Ishikawa (cell line): ENCODE results near the gene RBM25.

Source experiments
- CEBPB ChIP-seq: IDR thresholded peaks from 2 replicates; pipeline ENCODE4 v1.6.1; 2012
- CREB1 ChIP-seq: IDR thresholded peaks from 2 replicates; pipeline ENCODE4 v1.6.1; 2012; ENCODE audit warnings: low read depth
- EGR1 ChIP-seq: IDR thresholded peaks from 2 replicates; pipeline ENCODE4 v1.6.1; 2012
- EP300 ChIP-seq: IDR thresholded peaks from 2 replicates; pipeline ENCODE4 v1.6.1; 2012; ENCODE audit warnings: borderline replicate concordance
- FOXM1 ChIP-seq: IDR thresholded peaks from 2 replicates; pipeline ENCODE4 v1.6.1; 2012; ENCODE audit warnings: low read depth, borderline replicate concordance
- NFIC ChIP-seq: IDR thresholded peaks from 2 replicates; pipeline ENCODE4 v1.6.1; 2012
- RAD21 ChIP-seq: IDR thresholded peaks from 2 replicates; pipeline ENCODE4 v1.6.1; 2012; ENCODE audit warnings: low read depth
- TAF1 ChIP-seq: IDR thresholded peaks from 2 replicates; pipeline ENCODE4 v1.6.1; 2012; ENCODE audit warnings: low read depth, mild to moderate bottlenecking
- TCF12 ChIP-seq: IDR thresholded peaks from 2 replicates; pipeline ENCODE4 v1.6.1; 2012; ENCODE audit warnings: low read depth
- TEAD4 ChIP-seq: IDR thresholded peaks from 2 replicates; pipeline ENCODE4 v1.6.1; 2012
- YY1 ChIP-seq: IDR thresholded peaks from 2 replicates; pipeline ENCODE4 v1.6.1; 2012; ENCODE audit warnings: low read depth
- ZBTB7A ChIP-seq: IDR thresholded peaks from 2 replicates; pipeline ENCODE4 v1.6.1; 2012; ENCODE audit warnings: low read depth
- TF ChIP-seq, protein P1 (sequence below): IDR thresholded peaks from 2 replicates; pipeline ENCODE4 v1.6.1; 2012; ENCODE audit warnings: low read depth, mild to moderate bottlenecking
- TF ChIP-seq, protein P2 (sequence below): IDR thresholded peaks from 2 replicates; pipeline ENCODE4 v1.6.1; 2012
- TF ChIP-seq, protein P3 (sequence below): IDR thresholded peaks from 2 replicates; pipeline ENCODE4 v1.6.1; 2012

The RBM25 gene

DNA sequence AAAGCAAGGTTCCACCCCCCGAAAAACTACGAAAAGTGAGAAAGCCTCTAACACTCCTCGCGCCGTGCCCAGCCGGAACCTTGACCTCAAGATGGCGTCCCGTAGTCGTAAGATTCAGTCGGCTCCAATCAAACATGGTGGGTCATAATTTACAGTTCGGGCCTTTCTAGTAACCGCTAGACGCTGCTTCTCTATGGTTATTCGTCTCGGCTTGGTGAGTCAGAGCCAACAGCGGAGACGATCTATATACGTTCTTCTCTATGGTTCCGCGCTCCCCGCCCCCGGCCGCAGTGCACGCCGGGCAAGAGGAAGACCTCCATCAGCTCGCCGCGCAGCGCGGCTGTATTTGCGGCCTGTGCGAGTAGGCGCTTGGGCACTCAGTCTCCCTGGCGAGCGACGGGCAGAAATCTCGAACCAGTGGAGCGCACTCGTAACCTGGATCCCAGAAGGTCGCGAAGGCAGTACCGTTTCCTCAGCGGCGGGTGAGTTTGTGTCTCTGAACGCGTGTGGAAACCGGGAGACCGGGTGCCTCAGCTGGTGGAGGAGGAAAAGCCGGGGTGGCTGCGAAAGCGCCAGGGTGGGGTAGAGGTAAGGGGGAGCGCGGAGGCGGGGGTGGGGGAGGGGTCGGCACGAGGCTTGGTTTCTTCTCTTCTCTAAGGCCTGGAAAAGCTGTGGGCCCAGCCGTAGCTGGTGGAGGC lies at the start of gene RBM25:
RBM25 (plus strand) TSS at position 311 of the 698 bp plus-strand sequence. CDS start 13,108 bp downstream, outside the sequence.
- peak; percentile 57 for TF ChIP-seq NFIC
- peak; percentile 93 for TF ChIP-seq TAF1
- no peak for TF ChIP-seq ZBTB7A
- TF ChIP-seq, protein P1, sequence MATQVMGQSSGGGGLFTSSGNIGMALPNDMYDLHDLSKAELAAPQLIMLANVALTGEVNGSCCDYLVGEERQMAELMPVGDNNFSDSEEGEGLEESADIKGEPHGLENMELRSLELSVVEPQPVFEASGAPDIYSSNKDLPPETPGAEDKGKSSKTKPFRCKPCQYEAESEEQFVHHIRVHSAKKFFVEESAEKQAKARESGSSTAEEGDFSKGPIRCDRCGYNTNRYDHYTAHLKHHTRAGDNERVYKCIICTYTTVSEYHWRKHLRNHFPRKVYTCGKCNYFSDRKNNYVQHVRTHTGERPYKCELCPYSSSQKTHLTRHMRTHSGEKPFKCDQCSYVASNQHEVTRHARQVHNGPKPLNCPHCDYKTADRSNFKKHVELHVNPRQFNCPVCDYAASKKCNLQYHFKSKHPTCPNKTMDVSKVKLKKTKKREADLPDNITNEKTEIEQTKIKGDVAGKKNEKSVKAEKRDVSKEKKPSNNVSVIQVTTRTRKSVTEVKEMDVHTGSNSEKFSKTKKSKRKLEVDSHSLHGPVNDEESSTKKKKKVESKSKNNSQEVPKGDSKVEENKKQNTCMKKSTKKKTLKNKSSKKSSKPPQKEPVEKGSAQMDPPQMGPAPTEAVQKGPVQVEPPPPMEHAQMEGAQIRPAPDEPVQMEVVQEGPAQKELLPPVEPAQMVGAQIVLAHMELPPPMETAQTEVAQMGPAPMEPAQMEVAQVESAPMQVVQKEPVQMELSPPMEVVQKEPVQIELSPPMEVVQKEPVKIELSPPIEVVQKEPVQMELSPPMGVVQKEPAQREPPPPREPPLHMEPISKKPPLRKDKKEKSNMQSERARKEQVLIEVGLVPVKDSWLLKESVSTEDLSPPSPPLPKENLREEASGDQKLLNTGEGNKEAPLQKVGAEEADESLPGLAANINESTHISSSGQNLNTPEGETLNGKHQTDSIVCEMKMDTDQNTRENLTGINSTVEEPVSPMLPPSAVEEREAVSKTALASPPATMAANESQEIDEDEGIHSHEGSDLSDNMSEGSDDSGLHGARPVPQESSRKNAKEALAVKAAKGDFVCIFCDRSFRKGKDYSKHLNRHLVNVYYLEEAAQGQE, result no peak
- TF ChIP-seq RAD21, result no peak; the same call in 1 of the 2 replicates
- TF ChIP-seq TEAD4, result peak; percentile 28
- peak; percentile 80 for TF ChIP-seq EGR1
- TF ChIP-seq CREB1, result peak; percentile 22; the same call in 1 of the 2 replicates
- TF ChIP-seq FOXM1, result peak; percentile 51; the same call in 1 of the 2 replicates
- peak; percentile 50; the same call in 1 of the 2 replicates for TF ChIP-seq EP300
- TF ChIP-seq, protein P2, sequence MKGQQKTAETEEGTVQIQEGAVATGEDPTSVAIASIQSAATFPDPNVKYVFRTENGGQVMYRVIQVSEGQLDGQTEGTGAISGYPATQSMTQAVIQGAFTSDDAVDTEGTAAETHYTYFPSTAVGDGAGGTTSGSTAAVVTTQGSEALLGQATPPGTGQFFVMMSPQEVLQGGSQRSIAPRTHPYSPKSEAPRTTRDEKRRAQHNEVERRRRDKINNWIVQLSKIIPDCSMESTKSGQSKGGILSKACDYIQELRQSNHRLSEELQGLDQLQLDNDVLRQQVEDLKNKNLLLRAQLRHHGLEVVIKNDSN, result peak; percentile 7; the same call in 1 of the 2 replicates
- TF ChIP-seq CEBPB, result no peak
- TF ChIP-seq, protein P3, sequence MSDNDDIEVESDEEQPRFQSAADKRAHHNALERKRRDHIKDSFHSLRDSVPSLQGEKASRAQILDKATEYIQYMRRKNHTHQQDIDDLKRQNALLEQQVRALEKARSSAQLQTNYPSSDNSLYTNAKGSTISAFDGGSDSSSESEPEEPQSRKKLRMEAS, result peak; percentile 91
- peak; percentile 96 for TF ChIP-seq YY1
- TF ChIP-seq TCF12, result peak; percentile 73; the same call in 1 of the 2 replicates

DNA sequence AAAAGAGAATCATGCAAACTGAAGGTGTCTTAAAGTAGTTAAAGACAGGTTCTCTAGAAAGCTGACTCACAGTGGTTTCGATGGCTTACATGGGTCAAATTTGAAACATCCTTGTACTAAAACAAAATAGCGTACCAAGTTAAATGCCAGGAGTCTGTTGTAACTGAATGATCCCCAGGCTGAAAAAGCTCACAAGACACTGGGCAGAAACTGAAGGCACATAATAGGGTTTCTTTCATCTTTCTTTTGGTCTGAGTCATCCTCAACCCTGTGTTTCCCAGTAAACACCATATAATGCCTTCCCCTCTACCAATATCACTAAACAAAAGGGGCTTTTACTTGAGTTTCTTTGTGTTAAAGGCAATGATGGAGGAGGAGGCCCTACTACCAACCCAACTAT lies 44.2 kb upstream of the RBM25 start:
- TF ChIP-seq TAF1 (no peak), CEBPB (no peak), EP300 (no peak), TEAD4 (no peak), TCF12 (no peak)
- TF ChIP-seq, protein P2, result no peak

DNA sequence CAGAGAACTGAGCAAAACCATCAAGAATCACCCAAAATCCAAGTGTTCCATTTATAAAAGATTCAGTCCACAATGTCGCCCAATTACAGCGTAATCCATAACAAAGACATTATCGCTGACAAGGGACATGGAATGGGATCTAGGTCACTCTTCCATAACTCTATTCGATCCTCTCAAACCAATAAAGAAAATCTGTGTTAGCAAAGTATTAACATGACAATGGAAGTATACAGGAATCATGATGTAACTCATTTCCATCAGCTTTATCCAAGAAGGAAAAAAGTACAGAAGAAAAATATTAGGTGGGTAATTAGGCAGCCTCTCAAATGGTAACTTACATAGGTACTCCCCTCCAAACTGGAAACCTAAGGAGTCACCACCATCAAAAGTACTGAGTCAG lies 36.3 kb upstream of the RBM25 start:
- TF ChIP-seq ZBTB7A (no peak), NFIC (no peak), TAF1 (no peak), CEBPB (no peak), FOXM1 (no peak), EP300 (no peak), TEAD4 (no peak), CREB1 (no peak), TCF12 (no peak), RAD21 (no peak), EGR1 (no peak), YY1 (no peak)
- TF ChIP-seq, protein P2, result no peak
- TF ChIP-seq, protein P3, result no peak
- TF ChIP-seq, protein P1, result no peak

DNA sequence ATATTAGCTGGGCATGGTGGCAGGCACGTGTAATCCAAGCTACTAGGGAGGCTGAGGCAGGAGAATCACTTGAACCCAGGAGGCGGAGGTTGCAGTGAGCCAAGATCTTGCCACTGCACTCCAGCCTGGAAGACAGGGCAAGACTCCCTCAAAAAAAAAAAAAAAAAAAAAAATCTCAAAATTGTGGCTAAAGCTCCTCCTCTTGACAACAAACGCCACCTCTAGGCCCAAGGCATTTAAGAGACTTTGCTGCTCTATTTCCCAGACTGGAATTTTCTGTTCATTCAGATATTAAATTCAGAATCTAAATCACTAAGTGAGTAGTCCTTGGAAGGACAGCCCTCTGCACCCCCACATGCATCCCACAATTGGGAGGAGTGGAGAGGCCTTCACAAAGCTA lies 32.8 kb upstream of the RBM25 start:
- TF ChIP-seq, protein P1, result no peak
- TF ChIP-seq, protein P2, result no peak
- TF ChIP-seq CEBPB (no peak), CREB1 (no peak), TCF12 (no peak), EP300 (no peak), FOXM1 (no peak), YY1 (no peak), ZBTB7A (no peak), RAD21 (no peak), TAF1 (no peak), TEAD4 (no peak), EGR1 (no peak), NFIC (no peak)
- TF ChIP-seq, protein P3, result no peak
